Kidney epithelial cell (primary cell): ENCODE results near the gene SLC1A4. TPM values are rescaled to one million over a fixed set of nuclear protein-coding genes. Genes with fewer than 3 reads are reported as not detected.

Source experiments
- DNase-seq: peaks from one replicate; pipeline ENCODE4 v3.0.0-alpha.2; 2010; ENCODE audit warnings: low read depth
- H3K27me3 ChIP-seq: 2 replicates; pipeline ENCODE4 v1.6.0; 2011; ENCODE audit warnings: low read length; ENCODE audit not compliant: control insufficient read depth, insufficient read depth
- H3K36me3 ChIP-seq: 2 replicates; pipeline ENCODE4 v1.5.1; 2011; ENCODE audit warnings: low read length; ENCODE audit not compliant: control insufficient read depth, insufficient read depth
- H3K4me3 ChIP-seq: 2 replicates; pipeline ENCODE4 v1.5.1; 2011; ENCODE audit warnings: low read depth, mild to moderate bottlenecking, control low read depth, low read length
- CTCF ChIP-seq: IDR thresholded peaks from 2 replicates; pipeline ENCODE4 v1.5.1; 2011; ENCODE audit warnings: mild to moderate bottlenecking, moderate library complexity, low read length, control low read depth, inconsistent platforms; ENCODE audit not compliant: insufficient read depth, poor library complexity, severe bottlenecking
- total RNA-seq: library from RNA; depleted of rRNA; stranded (reverse); fragments of >200 nt; gene quantifications from 2 replicates; pipeline ENCODE4 v1.2.3, GENCODE V29; 2015

SLC1A4 gene
- total RNA-seq, 1 donor from 2014 or later = 45.0 TPM

GRCh38 chr2:65025453-65026123, 36.4 kb downstream of the SLC1A4 start:
- H3K36me3 ChIP-seq = no peaks in the 10 kb centered on the region
- H3K4me3 ChIP-seq = no peak overlapping the region
- TF ChIP-seq CTCF = no peak
- DNase-seq = no peak
- no peaks in the 10 kb centered on the region for H3K27me3 ChIP-seq

- Histone ChIP-seq H3K27me3 (no peaks in the 10 kb centered on the region), H3K4me3 (no peak overlapping the region), H3K36me3 (no peaks in the 10 kb centered on the region)
- TF ChIP-seq CTCF = no peak
- no peak for DNase-seq
Observed at GRCh38 chr2:65026154-65026553, 37.0 kb downstream of the SLC1A4 start.

- TF ChIP-seq CTCF = no peak
- Histone ChIP-seq H3K4me3 (no peak overlapping the region), H3K36me3 (no peaks in the 10 kb centered on the region), H3K27me3 (no peaks in the 10 kb centered on the region)
- no peak for DNase-seq
Observed at GRCh38 chr2:65026704-65027464, 37.7 kb downstream of the SLC1A4 start.

GRCh38 chr2:65027616-65028244, 38.5 kb downstream of the SLC1A4 start:
- H3K4me3 ChIP-seq = no peak overlapping the region
- TF ChIP-seq CTCF = no peak
- no peaks in the 10 kb centered on the region for H3K36me3 ChIP-seq
- no peak for DNase-seq
- H3K27me3 ChIP-seq = no peaks in the 10 kb centered on the region

- TF ChIP-seq CTCF = no peak
- Histone ChIP-seq H3K4me3 (no peak overlapping the region), H3K36me3 (no peaks in the 10 kb centered on the region), H3K27me3 (no peaks in the 10 kb centered on the region)
- no peak for DNase-seq
Observed at GRCh38 chr2:65030476-65031332, 41.5 kb downstream of the SLC1A4 start.
